ENCODE measurements around the gene TFEB.

The TFEB gene

DNA sequence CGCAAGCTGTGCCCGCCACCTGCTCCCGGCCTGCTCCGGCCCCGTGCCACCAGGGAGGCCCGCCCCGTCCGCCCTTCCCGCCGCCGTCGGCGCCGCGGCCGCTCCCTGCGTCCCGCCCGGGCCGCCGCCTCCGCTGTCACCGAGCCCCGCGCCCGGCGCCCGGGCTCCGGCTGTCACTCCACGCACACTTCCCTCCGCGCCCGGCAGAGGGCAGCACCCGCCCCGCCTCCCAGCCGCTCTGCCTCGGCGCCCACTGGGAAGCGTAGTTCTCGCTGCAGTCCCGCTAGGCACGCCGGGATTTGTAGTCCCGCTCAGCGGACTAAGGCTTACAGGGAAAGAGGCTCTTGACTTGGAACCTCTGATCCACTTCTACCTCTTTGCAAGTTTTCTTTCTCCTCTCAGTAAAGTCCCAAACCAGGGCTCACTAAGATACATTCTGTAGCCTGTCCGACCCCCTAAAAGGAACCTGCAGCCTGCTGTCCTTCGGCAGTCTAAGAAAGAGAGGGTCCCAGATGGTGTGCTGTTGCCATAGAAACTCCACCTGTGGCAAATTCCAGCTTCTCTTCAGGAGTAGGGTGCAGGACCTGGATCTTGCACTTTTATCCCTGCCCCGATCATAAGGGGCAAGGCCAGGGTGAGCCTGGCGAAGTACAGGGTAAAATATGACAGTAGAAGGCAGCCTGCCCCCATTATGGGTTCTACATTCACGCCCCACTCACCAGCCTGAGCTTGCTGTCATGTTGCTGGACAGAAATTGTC, at the start of gene TFEB (continued):
- TF ChIP-seq, protein P1, sequence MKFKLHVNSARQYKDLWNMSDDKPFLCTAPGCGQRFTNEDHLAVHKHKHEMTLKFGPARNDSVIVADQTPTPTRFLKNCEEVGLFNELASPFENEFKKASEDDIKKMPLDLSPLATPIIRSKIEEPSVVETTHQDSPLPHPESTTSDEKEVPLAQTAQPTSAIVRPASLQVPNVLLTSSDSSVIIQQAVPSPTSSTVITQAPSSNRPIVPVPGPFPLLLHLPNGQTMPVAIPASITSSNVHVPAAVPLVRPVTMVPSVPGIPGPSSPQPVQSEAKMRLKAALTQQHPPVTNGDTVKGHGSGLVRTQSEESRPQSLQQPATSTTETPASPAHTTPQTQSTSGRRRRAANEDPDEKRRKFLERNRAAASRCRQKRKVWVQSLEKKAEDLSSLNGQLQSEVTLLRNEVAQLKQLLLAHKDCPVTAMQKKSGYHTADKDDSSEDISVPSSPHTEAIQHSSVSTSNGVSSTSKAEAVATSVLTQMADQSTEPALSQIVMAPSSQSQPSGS (tag by site-specific recombination; IDR thresholded peaks at IDR 0.05; ENCODE audit: low read depth), result no peak
- TF ChIP-seq ZBTB7A (tag by site-specific recombination; IDR thresholded peaks at IDR 0.05; ENCODE audit: low read depth) (0 out of 2 replicates have a peak, but pooled peaks have one; percentile 13), SP3 (tag by site-specific recombination; IDR thresholded peaks at IDR 0.05) (peak; percentile 87), ZNF514 (tag by site-specific recombination; IDR thresholded peaks at IDR 0.05) (no peak), ZNF24 (tag by site-specific recombination; IDR thresholded peaks at IDR 0.05) (no peak), ZNF311 (tag by site-specific recombination; IDR thresholded peaks at IDR 0.05; ENCODE audit: borderline replicate concordance) (no peak), ZNF2 (tag by site-specific recombination; IDR thresholded peaks at IDR 0.05) (no peak), ZBTB20 (tag by site-specific recombination; IDR thresholded peaks at IDR 0.05) (peak; percentile 36; the same call in 1 of the 2 replicates), ZNF292 (tag by site-specific recombination; IDR thresholded peaks at IDR 0.05; ENCODE audit: borderline replicate concordance, low read depth) (no peak), ZNF660 (tag by site-specific recombination; IDR thresholded peaks at IDR 0.05) (peak; percentile 83; the same call in 1 of the 2 replicates), ZEB2 (tag by site-specific recombination; IDR thresholded peaks at IDR 0.05) (peak; percentile 71), KLF1 (tag by site-specific recombination; IDR thresholded peaks at IDR 0.05) (no peak), SCRT2 (tag by site-specific recombination; IDR thresholded peaks at IDR 0.05) (peak; percentile 90), ZNF600 (tag by site-specific recombination; IDR thresholded peaks at IDR 0.05) (peak; percentile 30; the same call in 1 of the 2 replicates), ZNF555 (tag by site-specific recombination; conservative IDR thresholded peaks at IDR 0.05) (no peak), TRIM28 (IDR thresholded peaks at IDR 0.05; ENCODE audit: borderline replicate concordance, low read length) (no peak)
- TF ChIP-seq, protein P2, sequence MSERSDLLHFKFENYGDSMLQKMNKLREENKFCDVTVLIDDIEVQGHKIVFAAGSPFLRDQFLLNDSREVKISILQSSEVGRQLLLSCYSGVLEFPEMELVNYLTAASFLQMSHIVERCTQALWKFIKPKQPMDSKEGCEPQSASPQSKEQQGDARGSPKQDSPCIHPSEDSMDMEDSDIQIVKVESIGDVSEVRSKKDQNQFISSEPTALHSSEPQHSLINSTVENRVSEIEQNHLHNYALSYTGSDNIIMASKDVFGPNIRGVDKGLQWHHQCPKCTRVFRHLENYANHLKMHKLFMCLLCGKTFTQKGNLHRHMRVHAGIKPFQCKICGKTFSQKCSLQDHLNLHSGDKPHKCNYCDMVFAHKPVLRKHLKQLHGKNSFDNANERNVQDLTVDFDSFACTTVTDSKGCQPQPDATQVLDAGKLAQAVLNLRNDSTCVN (tag by site-specific recombination; optimal IDR thresholded peaks at IDR 0.05), result no peak
- TF ChIP-seq, protein P3, sequence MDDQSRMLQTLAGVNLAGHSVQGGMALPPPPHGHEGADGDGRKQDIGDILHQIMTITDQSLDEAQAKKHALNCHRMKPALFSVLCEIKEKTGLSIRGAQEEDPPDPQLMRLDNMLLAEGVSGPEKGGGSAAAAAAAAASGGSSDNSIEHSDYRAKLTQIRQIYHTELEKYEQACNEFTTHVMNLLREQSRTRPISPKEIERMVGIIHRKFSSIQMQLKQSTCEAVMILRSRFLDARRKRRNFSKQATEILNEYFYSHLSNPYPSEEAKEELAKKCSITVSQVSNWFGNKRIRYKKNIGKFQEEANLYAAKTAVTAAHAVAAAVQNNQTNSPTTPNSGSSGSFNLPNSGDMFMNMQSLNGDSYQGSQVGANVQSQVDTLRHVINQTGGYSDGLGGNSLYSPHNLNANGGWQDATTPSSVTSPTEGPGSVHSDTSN (CRISPR knock-in tag; IDR thresholded peaks at IDR 0.05), result 0 out of 2 replicates have a peak, but pooled peaks have one; percentile 46
- TF ChIP-seq, protein P4, sequence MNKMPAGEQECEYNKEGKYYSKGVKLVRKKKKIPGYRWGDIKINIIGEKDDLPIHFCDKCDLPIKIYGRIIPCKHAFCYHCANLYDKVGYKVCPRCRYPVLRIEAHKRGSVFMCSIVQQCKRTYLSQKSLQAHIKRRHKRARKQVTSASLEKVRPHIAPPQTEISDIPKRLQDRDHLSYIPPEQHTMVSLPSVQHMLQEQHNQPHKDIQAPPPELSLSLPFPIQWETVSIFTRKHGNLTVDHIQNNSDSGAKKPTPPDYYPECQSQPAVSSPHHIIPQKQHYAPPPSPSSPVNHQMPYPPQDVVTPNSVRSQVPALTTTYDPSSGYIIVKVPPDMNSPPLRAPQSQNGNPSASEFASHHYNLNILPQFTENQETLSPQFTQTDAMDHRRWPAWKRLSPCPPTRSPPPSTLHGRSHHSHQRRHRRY (tag by site-specific recombination; IDR thresholded peaks at IDR 0.05), result no peak
- TF ChIP-seq, protein P5, sequence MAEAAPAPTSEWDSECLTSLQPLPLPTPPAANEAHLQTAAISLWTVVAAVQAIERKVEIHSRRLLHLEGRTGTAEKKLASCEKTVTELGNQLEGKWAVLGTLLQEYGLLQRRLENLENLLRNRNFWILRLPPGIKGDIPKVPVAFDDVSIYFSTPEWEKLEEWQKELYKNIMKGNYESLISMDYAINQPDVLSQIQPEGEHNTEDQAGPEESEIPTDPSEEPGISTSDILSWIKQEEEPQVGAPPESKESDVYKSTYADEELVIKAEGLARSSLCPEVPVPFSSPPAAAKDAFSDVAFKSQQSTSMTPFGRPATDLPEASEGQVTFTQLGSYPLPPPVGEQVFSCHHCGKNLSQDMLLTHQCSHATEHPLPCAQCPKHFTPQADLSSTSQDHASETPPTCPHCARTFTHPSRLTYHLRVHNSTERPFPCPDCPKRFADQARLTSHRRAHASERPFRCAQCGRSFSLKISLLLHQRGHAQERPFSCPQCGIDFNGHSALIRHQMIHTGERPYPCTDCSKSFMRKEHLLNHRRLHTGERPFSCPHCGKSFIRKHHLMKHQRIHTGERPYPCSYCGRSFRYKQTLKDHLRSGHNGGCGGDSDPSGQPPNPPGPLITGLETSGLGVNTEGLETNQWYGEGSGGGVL (tag by site-specific recombination; IDR thresholded peaks at IDR 0.05), result no peak
- TF ChIP-seq, protein P6, sequence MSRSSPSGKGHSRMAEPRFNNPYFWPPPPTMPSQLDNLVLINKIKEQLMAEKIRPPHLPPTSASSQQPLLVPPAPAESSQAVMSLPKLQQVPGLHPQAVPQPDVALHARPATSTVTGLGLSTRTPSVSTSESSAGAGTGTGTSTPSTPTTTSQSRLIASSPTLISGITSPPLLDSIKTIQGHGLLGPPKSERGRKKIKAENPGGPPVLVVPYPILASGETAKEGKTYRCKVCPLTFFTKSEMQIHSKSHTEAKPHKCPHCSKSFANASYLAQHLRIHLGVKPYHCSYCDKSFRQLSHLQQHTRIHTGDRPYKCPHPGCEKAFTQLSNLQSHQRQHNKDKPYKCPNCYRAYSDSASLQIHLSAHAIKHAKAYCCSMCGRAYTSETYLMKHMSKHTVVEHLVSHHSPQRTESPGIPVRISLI (tag by site-specific recombination; IDR thresholded peaks at IDR 0.05), result no peak
- TF ChIP-seq, protein P7, sequence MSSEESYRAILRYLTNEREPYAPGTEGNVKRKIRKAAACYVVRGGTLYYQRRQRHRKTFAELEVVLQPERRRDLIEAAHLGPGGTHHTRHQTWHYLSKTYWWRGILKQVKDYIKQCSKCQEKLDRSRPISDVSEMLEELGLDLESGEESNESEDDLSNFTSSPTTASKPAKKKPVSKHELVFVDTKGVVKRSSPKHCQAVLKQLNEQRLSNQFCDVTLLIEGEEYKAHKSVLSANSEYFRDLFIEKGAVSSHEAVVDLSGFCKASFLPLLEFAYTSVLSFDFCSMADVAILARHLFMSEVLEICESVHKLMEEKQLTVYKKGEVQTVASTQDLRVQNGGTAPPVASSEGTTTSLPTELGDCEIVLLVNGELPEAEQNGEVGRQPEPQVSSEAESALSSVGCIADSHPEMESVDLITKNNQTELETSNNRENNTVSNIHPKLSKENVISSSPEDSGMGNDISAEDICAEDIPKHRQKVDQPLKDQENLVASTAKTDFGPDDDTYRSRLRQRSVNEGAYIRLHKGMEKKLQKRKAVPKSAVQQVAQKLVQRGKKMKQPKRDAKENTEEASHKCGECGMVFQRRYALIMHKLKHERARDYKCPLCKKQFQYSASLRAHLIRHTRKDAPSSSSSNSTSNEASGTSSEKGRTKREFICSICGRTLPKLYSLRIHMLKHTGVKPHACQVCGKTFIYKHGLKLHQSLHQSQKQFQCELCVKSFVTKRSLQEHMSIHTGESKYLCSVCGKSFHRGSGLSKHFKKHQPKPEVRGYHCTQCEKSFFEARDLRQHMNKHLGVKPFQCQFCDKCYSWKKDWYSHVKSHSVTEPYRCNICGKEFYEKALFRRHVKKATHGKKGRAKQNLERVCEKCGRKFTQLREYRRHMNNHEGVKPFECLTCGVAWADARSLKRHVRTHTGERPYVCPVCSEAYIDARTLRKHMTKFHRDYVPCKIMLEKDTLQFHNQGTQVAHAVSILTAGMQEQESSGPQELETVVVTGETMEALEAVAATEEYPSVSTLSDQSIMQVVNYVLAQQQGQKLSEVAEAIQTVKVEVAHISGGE (tag by site-specific recombination; conservative IDR thresholded peaks at IDR 0.05; ENCODE audit: low read depth), result no peak
- TF ChIP-seq, protein P8, sequence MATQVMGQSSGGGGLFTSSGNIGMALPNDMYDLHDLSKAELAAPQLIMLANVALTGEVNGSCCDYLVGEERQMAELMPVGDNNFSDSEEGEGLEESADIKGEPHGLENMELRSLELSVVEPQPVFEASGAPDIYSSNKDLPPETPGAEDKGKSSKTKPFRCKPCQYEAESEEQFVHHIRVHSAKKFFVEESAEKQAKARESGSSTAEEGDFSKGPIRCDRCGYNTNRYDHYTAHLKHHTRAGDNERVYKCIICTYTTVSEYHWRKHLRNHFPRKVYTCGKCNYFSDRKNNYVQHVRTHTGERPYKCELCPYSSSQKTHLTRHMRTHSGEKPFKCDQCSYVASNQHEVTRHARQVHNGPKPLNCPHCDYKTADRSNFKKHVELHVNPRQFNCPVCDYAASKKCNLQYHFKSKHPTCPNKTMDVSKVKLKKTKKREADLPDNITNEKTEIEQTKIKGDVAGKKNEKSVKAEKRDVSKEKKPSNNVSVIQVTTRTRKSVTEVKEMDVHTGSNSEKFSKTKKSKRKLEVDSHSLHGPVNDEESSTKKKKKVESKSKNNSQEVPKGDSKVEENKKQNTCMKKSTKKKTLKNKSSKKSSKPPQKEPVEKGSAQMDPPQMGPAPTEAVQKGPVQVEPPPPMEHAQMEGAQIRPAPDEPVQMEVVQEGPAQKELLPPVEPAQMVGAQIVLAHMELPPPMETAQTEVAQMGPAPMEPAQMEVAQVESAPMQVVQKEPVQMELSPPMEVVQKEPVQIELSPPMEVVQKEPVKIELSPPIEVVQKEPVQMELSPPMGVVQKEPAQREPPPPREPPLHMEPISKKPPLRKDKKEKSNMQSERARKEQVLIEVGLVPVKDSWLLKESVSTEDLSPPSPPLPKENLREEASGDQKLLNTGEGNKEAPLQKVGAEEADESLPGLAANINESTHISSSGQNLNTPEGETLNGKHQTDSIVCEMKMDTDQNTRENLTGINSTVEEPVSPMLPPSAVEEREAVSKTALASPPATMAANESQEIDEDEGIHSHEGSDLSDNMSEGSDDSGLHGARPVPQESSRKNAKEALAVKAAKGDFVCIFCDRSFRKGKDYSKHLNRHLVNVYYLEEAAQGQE (tag by site-specific recombination; IDR thresholded peaks at IDR 0.05), result 0 out of 2 replicates have a peak, but pooled peaks have one; percentile 17
